Glomerular endothelial cell (primary cell): ENCODE measurements around the gene CHPF2. TPM values are rescaled to one million over a fixed set of nuclear protein-coding genes. Genes with fewer than 3 reads are reported as not detected.

Experiments
- DNase-seq: peaks from one replicate; pipeline ENCODE4 v3.0.0-alpha.2; 2011; ENCODE audit warnings: low read depth, low spot score; ENCODE audit errors: extremely low read depth
- total RNA-seq: library from RNA; depleted of rRNA; stranded (reverse); fragments of >200 nt; gene quantifications from 2 replicates; pipeline ENCODE4 v1.2.3, GENCODE V29; 2015

CHPF2 gene
- total RNA-seq, 1 donor from 2014 or later, result 140 TPM

GRCh38 chr7:151231080-151231479 lies 1.2 kb upstream of the CHPF2 start:
- DNase-seq, result no peak

DNA sequence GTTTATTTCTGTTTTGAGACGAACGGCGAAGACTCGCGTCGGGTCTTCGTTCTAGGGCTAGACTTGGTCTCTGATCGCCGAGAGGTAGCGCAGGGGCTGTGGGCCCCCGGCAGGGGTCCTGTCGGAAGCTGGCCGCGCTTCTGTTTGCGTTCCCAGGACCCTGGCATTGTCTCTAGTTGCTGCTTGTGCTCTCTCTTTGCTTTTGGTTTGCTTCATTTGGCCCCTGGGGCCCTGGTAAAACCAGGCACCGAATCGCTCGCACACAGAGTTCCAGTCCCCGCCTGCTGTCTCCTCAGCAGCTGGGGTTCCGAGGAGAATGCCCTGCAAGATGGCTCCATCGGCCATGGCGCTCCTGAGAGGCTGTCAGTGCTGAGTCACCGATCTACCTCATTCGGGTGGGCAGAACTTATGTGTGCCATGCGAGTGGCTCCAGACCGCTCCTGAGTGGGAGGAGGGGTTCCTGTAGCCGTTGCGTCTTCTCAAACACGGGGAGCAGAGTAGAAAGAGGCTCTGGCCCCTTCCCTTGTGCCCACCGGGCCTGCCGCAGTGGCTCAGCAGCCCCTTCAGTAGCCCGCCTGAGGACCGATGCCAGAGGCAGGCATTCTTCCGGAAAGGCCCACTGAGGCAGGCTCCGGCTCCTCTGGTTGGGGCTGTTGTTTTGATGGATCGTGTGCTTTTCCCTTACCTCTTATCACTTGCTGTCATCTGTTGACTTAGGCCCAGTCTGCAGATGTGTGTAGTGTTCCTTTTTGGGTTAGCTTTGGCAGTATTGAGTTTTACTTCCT lies 826 bp downstream of the CHPF2 start:
- DNase-seq, result no peak

DNA sequence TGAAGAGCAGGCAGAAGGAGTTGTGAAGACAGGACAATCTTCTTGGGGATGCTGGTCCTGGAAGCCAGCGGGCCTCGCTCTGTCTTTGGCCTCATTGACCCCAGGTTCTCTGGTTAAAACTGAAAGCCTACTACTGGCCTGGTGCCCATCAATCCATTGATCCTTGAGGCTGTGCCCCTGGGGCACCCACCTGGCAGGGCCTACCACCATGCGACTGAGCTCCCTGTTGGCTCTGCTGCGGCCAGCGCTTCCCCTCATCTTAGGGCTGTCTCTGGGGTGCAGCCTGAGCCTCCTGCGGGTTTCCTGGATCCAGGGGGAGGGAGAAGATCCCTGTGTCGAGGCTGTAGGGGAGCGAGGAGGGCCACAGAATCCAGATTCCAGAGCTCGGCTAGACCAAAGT lies 1.5 kb downstream of the CHPF2 start:
- DNase-seq, result no peak

DNA sequence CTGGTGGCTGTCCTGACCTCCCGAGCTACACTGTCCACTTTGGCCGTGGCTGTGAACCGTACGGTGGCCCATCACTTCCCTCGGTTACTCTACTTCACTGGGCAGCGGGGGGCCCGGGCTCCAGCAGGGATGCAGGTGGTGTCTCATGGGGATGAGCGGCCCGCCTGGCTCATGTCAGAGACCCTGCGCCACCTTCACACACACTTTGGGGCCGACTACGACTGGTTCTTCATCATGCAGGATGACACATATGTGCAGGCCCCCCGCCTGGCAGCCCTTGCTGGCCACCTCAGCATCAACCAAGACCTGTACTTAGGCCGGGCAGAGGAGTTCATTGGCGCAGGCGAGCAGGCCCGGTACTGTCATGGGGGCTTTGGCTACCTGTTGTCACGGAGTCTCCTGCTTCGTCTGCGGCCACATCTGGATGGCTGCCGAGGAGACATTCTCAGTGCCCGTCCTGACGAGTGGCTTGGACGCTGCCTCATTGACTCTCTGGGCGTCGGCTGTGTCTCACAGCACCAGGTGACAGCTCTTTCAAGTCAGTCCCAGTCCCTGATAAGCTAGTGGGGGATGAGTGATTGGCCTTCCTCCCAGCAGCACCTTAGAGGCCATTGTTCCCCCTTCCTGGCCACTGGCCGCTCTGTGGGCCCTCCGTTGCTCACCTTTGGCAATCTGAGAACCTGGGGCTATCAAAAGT lies 3.0 kb downstream of the CHPF2 start:
- DNase-seq, result no peak

- DNase-seq, result no peak
These were observed 4.1 kb downstream of the CHPF2 start for GRCh38 chr7:151236406-151236805.

DNA sequence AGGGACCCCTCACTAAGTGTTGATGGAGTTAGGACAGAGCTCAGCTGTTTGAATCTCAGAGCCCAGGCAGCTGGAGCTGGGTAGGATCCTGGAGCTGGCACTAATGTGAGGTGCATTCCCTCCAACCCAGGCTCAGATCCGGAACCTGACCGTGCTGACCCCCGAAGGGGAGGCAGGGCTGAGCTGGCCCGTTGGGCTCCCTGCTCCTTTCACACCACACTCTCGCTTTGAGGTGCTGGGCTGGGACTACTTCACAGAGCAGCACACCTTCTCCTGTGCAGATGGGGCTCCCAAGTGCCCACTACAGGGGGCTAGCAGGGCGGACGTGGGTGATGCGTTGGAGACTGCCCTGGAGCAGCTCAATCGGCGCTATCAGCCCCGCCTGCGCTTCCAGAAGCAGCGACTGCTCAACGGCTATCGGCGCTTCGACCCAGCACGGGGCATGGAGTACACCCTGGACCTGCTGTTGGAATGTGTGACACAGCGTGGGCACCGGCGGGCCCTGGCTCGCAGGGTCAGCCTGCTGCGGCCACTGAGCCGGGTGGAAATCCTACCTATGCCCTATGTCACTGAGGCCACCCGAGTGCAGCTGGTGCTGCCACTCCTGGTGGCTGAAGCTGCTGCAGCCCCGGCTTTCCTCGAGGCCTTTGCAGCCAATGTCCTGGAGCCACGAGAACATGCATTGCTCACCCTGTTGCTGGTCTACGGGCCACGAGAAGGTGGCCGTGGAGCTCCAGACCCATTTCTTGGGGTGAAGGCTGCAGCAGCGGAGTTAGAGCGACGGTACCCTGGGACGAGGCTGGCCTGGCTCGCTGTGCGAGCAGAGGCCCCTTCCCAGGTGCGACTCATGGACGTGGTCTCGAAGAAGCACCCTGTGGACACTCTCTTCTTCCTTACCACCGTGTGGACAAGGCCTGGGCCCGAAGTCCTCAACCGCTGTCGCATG lies 5.2 kb downstream of the CHPF2 start:
- DNase-seq, result no peak

DNA sequence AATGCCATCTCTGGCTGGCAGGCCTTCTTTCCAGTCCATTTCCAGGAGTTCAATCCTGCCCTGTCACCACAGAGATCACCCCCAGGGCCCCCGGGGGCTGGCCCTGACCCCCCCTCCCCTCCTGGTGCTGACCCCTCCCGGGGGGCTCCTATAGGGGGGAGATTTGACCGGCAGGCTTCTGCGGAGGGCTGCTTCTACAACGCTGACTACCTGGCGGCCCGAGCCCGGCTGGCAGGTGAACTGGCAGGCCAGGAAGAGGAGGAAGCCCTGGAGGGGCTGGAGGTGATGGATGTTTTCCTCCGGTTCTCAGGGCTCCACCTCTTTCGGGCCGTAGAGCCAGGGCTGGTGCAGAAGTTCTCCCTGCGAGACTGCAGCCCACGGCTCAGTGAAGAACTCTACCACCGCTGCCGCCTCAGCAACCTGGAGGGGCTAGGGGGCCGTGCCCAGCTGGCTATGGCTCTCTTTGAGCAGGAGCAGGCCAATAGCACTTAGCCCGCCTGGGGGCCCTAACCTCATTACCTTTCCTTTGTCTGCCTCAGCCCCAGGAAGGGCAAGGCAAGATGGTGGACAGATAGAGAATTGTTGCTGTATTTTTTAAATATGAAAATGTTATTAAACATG lies 6.0 kb downstream of the CHPF2 start:
- DNase-seq, result no peak

DNA sequence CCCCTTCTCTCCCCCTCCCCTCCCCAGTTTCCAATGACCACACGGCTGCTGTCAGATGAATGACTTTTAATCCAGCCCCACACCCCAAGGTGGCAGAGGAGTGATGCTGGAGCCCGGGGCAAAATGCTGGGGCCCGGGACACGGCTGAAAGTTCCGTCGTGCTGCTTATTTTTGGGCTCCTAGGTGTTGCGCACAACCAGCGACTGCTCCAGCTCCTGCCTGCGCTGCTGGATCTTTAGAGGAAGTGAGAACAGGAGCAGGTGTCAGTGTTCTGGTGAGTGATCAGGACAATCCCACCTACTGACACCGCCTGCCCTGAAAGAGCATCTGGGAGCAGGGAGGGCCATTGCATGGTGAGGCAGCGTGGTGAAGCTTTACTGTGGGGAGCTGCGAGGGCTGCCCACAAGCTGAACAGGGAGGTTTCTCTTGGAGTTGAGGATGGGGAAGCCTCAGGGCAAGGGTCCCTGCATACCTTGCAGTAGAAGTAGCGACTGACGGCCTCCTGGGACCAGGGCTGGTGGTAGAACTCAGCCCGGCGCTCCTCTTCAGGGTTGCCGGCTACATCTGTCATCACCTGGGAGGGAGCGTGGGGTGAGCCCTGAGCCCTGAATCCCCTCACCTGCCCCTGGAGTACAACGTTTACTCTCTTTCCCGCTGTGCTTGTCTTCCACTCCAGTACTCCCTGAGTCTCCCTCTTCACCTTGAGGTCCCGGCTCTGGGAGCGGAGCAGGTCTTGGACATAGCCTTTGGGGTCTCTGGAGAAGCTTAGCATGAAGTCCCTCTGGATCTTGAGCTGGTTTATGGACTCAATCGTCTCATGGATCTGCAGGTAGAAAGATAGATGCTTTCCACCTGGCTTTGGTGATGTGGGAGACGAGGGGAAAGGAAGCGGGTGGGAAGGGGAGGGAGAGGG lies 6.9 kb downstream of the CHPF2 start:
- no peak for DNase-seq

DNA sequence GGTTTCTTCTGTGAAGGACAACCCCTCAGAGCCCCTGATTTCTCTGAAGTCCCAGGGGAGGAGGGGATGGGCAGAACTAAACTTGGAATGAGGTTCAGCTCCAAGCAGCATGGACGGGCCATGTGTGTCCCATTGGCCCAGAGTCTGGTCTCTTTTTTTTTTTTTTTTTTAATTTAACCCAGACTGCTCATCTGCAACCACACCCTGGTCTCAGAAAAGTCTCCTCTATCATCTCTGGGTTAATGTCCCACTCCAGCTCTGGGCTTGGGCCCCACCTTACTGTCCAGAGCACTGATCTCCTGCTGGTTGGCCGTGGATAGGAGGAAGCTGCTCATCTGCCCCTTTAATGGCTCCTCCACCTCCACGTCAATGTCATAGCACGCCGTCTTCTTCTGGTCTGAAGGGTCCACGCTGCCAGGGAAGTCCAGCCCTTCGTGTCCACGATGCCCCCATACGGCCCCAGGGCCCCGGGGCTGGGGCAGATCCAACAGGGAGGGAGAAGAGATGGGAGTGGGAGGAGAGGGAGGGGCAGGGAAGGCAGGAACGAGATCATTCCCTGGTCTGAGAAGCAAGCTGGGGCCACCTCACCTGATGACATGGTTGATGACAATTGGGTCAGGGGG lies 7.7 kb downstream of the CHPF2 start:
- no peak for DNase-seq

DNA sequence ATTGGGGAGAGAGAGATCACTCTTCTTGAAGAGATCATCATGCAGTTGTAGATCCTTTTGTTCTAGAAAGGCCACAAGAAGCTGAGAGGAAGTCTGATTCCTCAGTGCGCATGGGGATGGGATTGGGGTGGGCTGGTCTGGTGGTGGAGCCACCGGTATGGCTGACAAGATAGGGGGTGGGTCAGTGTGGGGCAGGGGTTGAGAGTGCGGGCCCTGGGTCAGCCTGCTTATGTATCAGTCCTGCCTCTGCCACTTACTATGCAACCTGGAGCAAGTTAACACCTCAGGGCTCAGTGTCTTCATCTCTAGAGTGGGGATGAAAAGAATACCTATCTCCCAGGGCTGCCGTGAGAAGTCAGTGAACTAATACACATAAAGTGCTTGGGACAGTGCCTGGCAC lies 8.3 kb downstream of the CHPF2 start:
- no peak for DNase-seq

- no peak for DNase-seq
These were observed 8.9 kb downstream of the CHPF2 start for GRCh38 chr7:151240942-151241754.

- DNase-seq, result no peak
These were observed 9.4 kb downstream of the CHPF2 start for GRCh38 chr7:151241755-151242096.

GRCh38 chr7:151242159-151243044 lies 10.1 kb downstream of the CHPF2 start:
- no peak for DNase-seq

DNA sequence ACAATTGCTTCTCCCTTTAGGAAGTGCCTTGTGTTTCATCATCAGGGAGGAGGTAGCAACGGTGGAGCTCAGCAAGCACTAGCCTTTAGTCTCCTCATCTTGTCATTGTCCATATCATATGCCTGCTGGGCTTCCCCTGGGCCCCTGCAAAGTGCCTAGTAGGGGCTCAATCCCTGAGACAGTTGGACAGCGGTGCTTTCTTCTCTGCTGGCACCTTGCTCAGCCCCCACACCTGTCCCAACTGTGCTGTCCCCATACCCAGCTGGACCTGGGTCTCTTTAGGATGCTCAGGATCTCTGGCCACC lies 10.7 kb downstream of the CHPF2 start:
- DNase-seq, result no peak

DNA sequence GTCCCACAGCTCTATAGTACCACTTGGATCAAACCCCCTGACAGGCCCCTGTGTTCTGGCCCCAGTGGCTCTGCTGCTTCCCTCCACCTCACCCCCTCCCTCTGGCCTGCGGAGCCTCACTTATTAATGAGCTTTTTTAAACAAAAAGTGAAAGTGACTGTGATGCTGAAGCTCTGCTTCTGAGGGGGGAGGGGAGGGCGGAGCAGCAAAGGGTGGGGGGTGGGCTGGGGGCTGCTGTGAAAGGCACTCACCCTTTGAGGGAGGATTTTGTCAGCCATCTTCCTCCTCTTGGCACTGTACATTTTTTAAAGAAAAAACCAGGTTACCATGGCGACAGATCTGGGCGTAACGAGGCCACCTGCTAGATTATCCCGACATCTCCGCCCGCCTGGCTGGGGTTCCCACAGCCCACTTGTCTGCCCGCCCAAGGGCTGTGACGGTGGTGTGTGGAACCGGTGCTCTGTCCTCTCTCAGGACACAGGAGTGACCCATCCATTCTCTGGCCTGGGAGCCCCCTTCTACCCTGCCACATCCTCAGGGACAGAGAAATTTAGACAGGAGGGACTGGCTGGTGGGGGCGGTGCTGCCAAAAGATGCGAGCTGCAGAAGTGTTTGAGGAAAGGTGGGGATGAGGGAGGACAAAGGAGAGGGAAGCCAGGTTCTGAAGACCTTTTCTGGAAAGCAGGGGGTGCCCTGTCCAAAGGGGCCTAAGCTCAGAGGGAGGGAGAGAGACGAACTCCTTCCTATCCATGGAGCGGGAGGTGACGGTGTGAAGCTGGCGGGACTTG lies 11.3 kb downstream of the CHPF2 start:
- no peak for DNase-seq

GRCh38 chr7:151244196-151244840 lies 12.0 kb downstream of the CHPF2 start:
- DNase-seq, result no peak
